HG02798 (cell line): ENCODE data around the gene ANKRD66.
"Not testable (repeated sequence)": the region's sequence is repeated elsewhere in the genome, so short reads cannot be mapped to it uniquely, and the experiment has no call there.

Source experiments
- ATAC-seq: cut with Tn5 transposase; IDR thresholded peaks from one replicate; pipeline ENCODE4 v1.9.1; 2021; ENCODE audit warnings: mild to moderate bottlenecking; ENCODE audit not compliant: unreplicated experiment, poor library complexity

The ANKRD66 gene

GRCh38 chr6:46746696-46747095 lies at the start of gene ANKRD66:
Gene ANKRD66 (plus strand): TSS chr6:46746933. CDS start chr6:46751949, 5,016 bp downstream.
- ATAC-seq: no peak

GRCh38 chr6:46699970-46700369 lies 46.8 kb upstream of the ANKRD66 start:
- ATAC-seq: no peak

- no peak for ATAC-seq
Measured at GRCh38 chr6:46704562-46704961, 42.2 kb upstream of the ANKRD66 start.

- no peak for ATAC-seq
Measured at GRCh38 chr6:46706464-46706863, 40.3 kb upstream of the ANKRD66 start.

GRCh38 chr6:46711491-46711890 lies 35.2 kb upstream of the ANKRD66 start:
- ATAC-seq: no peak

- ATAC-seq: no peak
Measured at GRCh38 chr6:46715141-46715540, 31.6 kb upstream of the ANKRD66 start.

- no peak for ATAC-seq
Measured at GRCh38 chr6:46719099-46719498, 27.6 kb upstream of the ANKRD66 start.

GRCh38 chr6:46720401-46720800 lies 26.3 kb upstream of the ANKRD66 start:
- no peak for ATAC-seq

- no peak for ATAC-seq
Measured at GRCh38 chr6:46729787-46730326, 16.9 kb upstream of the ANKRD66 start.

GRCh38 chr6:46730921-46731461 lies 15.7 kb upstream of the ANKRD66 start:
- ATAC-seq: no peak

- ATAC-seq: no peak
Measured at GRCh38 chr6:46733341-46733801, 13.4 kb upstream of the ANKRD66 start.

- ATAC-seq: no peak
Measured at GRCh38 chr6:46734867-46735719, 11.6 kb upstream of the ANKRD66 start, which contains the start of gene PLA2G7. Gene PLA2G7 (minus strand): TSS chr6:46735375. CDS start chr6:46722891, 12,484 bp downstream.

- ATAC-seq: no peak
Measured at GRCh38 chr6:46735720-46736031, 11.1 kb upstream of the ANKRD66 start.

GRCh38 chr6:46736906-46737305 lies 9.8 kb upstream of the ANKRD66 start:
- ATAC-seq: no peak

GRCh38 chr6:46741482-46741881 lies 5.3 kb upstream of the ANKRD66 start:
- no peak for ATAC-seq

- no peak for ATAC-seq
Measured at GRCh38 chr6:46741910-46742309, 4.8 kb upstream of the ANKRD66 start.

GRCh38 chr6:46743425-46744158 lies 3.1 kb upstream of the ANKRD66 start:
- no peak for ATAC-seq

- ATAC-seq: not testable (repeated sequence)
Measured at GRCh38 chr6:46744159-46744725, 2.5 kb upstream of the ANKRD66 start.

- ATAC-seq: no peak
Measured at GRCh38 chr6:46745973-46746372, 760 bp upstream of the ANKRD66 start.

GRCh38 chr6:46748940-46749503 lies 2.3 kb downstream of the ANKRD66 start:
- ATAC-seq: no peak
